Osteoblast (primary cell): ENCODE data around the gene TTF2. TPM values are rescaled to one million over a fixed set of nuclear protein-coding genes. Genes with fewer than 3 reads are reported as not detected.

ENCODE experiments used
- DNase-seq: peaks from one replicate; pipeline ENCODE4 v3.0.0; 2011; ENCODE audit warnings: low spot score, mixed read lengths; ENCODE audit not compliant: insufficient read length; ENCODE audit errors: missing footprints
- H2AFZ ChIP-seq: 2 replicates; pipeline ENCODE4 v1.6.0; 2011; ENCODE audit warnings: mild to moderate bottlenecking, low read length
- H3K27ac ChIP-seq: 2 replicates; pipeline ENCODE4 v1.5.1; 2011; ENCODE audit warnings: mild to moderate bottlenecking, low read depth, low read length, moderate library complexity
- H3K27me3 ChIP-seq: 2 replicates; pipeline ENCODE4 v1.6.0; 2012; ENCODE audit warnings: mild to moderate bottlenecking, control low read depth, inconsistent platforms, low read length, moderate library complexity; ENCODE audit not compliant: insufficient read depth
- H3K36me3 ChIP-seq: 2 replicates; pipeline ENCODE4 v1.5.1; 2011; ENCODE audit warnings: mild to moderate bottlenecking, low read length, control low read depth, moderate library complexity; ENCODE audit not compliant: insufficient read depth
- H3K4me1 ChIP-seq: 2 replicates; pipeline ENCODE4 v1.5.1; 2011; ENCODE audit warnings: mild to moderate bottlenecking, low read length, control low read depth, moderate library complexity; ENCODE audit not compliant: insufficient read depth
- H3K4me2 ChIP-seq: 2 replicates; pipeline ENCODE4 v1.6.0; 2011; ENCODE audit warnings: mild to moderate bottlenecking, low read length; ENCODE audit not compliant: insufficient read depth
- H3K4me3 ChIP-seq: fragments of 200-600 bp; sonication (generic); 3 replicates; pipeline ENCODE4 v1.5.1; 2012; ENCODE audit warnings: mild to moderate bottlenecking, low read length, inconsistent platforms; ENCODE audit not compliant: insufficient read depth
- H3K79me2 ChIP-seq: 2 replicates; pipeline ENCODE4 v1.6.0; 2012; ENCODE audit warnings: mild to moderate bottlenecking, low read length, control low read depth, inconsistent platforms; ENCODE audit not compliant: insufficient read depth
- H3K9me3 ChIP-seq: 2 replicates; pipeline ENCODE4 v1.5.1; 2011; ENCODE audit warnings: low read depth, low read length, control low read depth
- H4K20me1 ChIP-seq: 2 replicates; pipeline ENCODE4 v1.6.0; 2012; ENCODE audit warnings: mild to moderate bottlenecking, low read length, control low read depth; ENCODE audit not compliant: insufficient read depth
- CTCF ChIP-seq: IDR thresholded peaks from 2 replicates; pipeline ENCODE4 v1.5.1; 2011; ENCODE audit warnings: mild to moderate bottlenecking, low read depth, low read length, moderate library complexity; ENCODE audit errors: extremely low read depth
- total RNA-seq: library from RNA; depleted of rRNA; stranded (reverse); fragments of >200 nt; gene quantifications from 2 replicates; pipeline ENCODE4 v1.2.3, GENCODE V29; 2012

Gene TTF2
- total RNA-seq, 1 donor, result 5.4 TPM

- no peak overlapping the region for H2AFZ ChIP-seq
- no peaks in the 10 kb centered on the region for H3K36me3 ChIP-seq
- H3K4me1 ChIP-seq, result peaks cover 2% of the 10 kb centered on the region
- H3K27me3 ChIP-seq, result peaks cover 9% of the 10 kb centered on the region
- DNase-seq, result no peak
- H3K4me2 ChIP-seq, result no peak overlapping the region
- H3K4me3 ChIP-seq, result no peak overlapping the region
- no peaks in the 10 kb centered on the region for H3K79me2 ChIP-seq
- H3K27ac ChIP-seq, result no peak overlapping the region
- no peaks in the 10 kb centered on the region for H4K20me1 ChIP-seq
- TF ChIP-seq CTCF, result no peak
- H3K9me3 ChIP-seq, result no peaks in the 10 kb centered on the region
Observed at GRCh38 chr1:117130526-117130925, 70.4 kb downstream of the TTF2 start.

DNA sequence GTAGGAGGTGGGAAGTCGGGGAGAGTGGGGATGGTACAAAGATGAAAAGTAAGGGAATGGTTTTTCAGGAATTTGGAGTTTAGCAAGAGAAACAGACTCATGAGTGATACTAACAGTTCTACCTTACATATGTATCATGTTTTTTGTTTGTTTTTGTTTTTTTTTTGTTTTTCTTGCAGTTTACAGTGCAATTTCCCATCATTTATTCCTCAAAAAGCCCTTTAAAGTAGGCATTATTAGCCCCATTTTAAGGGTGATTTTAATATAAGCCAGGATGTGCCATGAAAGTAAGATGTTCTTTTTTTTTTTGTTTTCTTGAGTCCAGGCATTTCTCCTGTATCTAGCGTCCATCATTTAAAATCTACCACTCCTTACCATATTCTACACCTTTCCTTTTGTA, 75.2 kb downstream of the TTF2 start:
- Histone ChIP-seq H3K27me3 (no peaks in the 10 kb centered on the region), H3K4me3 (no peak overlapping the region), H3K9me3 (no peaks in the 10 kb centered on the region), H3K4me1 (no peaks in the 10 kb centered on the region), H2AFZ (no peak overlapping the region), H3K79me2 (no peaks in the 10 kb centered on the region), H3K36me3 (no peaks in the 10 kb centered on the region), H3K4me2 (no peak overlapping the region), H4K20me1 (no peaks in the 10 kb centered on the region), H3K27ac (no peak overlapping the region)
- no peak for DNase-seq
- no peak for TF ChIP-seq CTCF

GRCh38 chr1:117136749-117137148, 76.6 kb downstream of the TTF2 start:
- Histone ChIP-seq H3K4me1 (no peaks in the 10 kb centered on the region), H2AFZ (no peak overlapping the region), H4K20me1 (no peaks in the 10 kb centered on the region), H3K9me3 (no peaks in the 10 kb centered on the region), H3K27me3 (no peaks in the 10 kb centered on the region), H3K4me3 (no peak overlapping the region), H3K4me2 (no peak overlapping the region), H3K36me3 (no peaks in the 10 kb centered on the region), H3K27ac (no peak overlapping the region), H3K79me2 (no peaks in the 10 kb centered on the region)
- DNase-seq, result no peak
- no peak for TF ChIP-seq CTCF

DNA sequence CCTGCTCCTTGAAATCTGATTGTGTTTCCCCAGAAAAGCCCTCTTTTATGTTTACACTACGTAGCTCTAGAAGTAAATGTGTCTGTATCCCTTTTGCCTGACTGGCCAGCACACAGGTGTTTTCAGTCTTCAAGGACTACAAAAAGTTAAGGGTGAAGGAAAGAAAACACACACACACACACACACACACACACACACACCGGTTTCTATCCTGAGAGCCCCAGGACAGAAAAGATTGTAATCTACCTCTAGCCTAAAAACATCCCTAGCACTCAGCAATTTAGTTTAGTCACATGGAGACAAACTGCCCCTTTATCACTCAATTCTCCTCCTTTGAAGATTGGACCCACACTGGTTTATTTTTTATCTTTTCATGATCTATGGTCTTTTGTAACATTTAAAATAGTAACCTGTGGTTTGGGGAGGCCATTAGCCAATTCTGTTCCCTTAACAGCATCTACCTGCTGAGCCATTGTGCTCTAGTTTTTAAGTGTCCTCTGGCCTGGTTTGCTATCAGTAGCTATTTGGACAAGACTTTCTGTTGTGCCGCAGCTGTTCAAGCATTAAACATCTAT, 77.2 kb downstream of the TTF2 start:
- H3K4me3 ChIP-seq, result no peak overlapping the region
- H3K9me3 ChIP-seq, result no peaks in the 10 kb centered on the region
- no peak overlapping the region for H3K27ac ChIP-seq
- H3K36me3 ChIP-seq, result no peaks in the 10 kb centered on the region
- TF ChIP-seq CTCF, result no peak
- no peak overlapping the region for H2AFZ ChIP-seq
- DNase-seq, result no peak
- no peaks in the 10 kb centered on the region for H4K20me1 ChIP-seq
- peaks cover 4% of the 10 kb centered on the region for H3K4me1 ChIP-seq
- H3K79me2 ChIP-seq, result no peaks in the 10 kb centered on the region
- H3K27me3 ChIP-seq, result no peaks in the 10 kb centered on the region
- no peak overlapping the region for H3K4me2 ChIP-seq
